Neural crest cell (in vitro differentiated cells): ENCODE results near the gene DCDC2C. TPM values are rescaled to one million over a fixed set of nuclear protein-coding genes. Genes with fewer than 3 reads are reported as not detected.

Experiments
- DNase-seq: peaks from one replicate; pipeline ENCODE4 v3.0.0; 2021; ENCODE audit warnings: low read depth, mixed read lengths, low spot score
- H3K27ac Mint-ChIP-seq: one replicate; pipeline ENCODE4 v1.8.0; 2021; ENCODE audit warnings: mild to moderate bottlenecking, mixed read lengths; ENCODE audit not compliant: unreplicated experiment
- H3K27me3 Mint-ChIP-seq: 2 replicates; pipeline ENCODE4 v1.8.0; 2021; ENCODE audit warnings: low read depth, mild to moderate bottlenecking, mixed read lengths
- H3K36me3 Mint-ChIP-seq: 2 replicates; pipeline ENCODE4 v1.8.0; 2021; ENCODE audit warnings: low read depth, mild to moderate bottlenecking, mixed read lengths
- H3K4me1 Mint-ChIP-seq: 2 replicates; pipeline ENCODE4 v1.8.0; 2021; ENCODE audit warnings: mixed read lengths
- H3K4me3 Mint-ChIP-seq: one replicate; pipeline ENCODE4 v1.8.0; 2021; ENCODE audit warnings: mild to moderate bottlenecking, mixed read lengths
- H3K9me3 Mint-ChIP-seq: 2 replicates; pipeline ENCODE4 v1.8.0; 2021; ENCODE audit warnings: mixed read lengths
- CTCF ChIP-seq: fragments of 200-600 bp; sonication (generic); conservative IDR thresholded peaks from 2 replicates; pipeline ENCODE4 v1.5.0; 2021; ENCODE audit warnings: antibody characterized with exemption, mild to moderate bottlenecking
- total RNA-seq: library from RNA; stranded (reverse); gene quantifications from 2 replicates; pipeline ENCODE4 v1.2.1, GENCODE V29; 2021

DCDC2C gene
- total RNA-seq, 1 donor from 2014 or later: not detected

GRCh38 chr2:3696545-3696944 is 6.8 kb upstream of the DCDC2C start:
- Mint-ChIP-seq H3K4me3 (no peak overlapping the region), H3K27ac (no peak overlapping the region), H3K4me1 (no peaks in the 10 kb centered on the region), H3K27me3 (peaks cover 27% of the 10 kb centered on the region), H3K36me3 (no peaks in the 10 kb centered on the region), H3K9me3 (peaks cover 3% of the 10 kb centered on the region)
- DNase-seq: no peak
- TF ChIP-seq CTCF: no peak

GRCh38 chr2:3701071-3701470 is 2.3 kb upstream of the DCDC2C start:
- Mint-ChIP-seq H3K36me3 (peaks cover 6% of the 10 kb centered on the region), H3K27me3 (peaks cover 62% of the 10 kb centered on the region), H3K4me3 (no peak overlapping the region), H3K27ac (no peak overlapping the region), H3K4me1 (peaks cover 16% of the 10 kb centered on the region), H3K9me3 (peaks cover 11% of the 10 kb centered on the region)
- DNase-seq: no peak
- no peak for TF ChIP-seq CTCF

- Mint-ChIP-seq H3K27me3 (peaks cover 66% of the 10 kb centered on the region), H3K4me1 (peaks cover 16% of the 10 kb centered on the region), H3K9me3 (peaks cover 11% of the 10 kb centered on the region), H3K27ac (no peak overlapping the region), H3K36me3 (peaks cover 6% of the 10 kb centered on the region), H3K4me3 (no peak overlapping the region)
- DNase-seq: no peak
- TF ChIP-seq CTCF: no peak
Observed at GRCh38 chr2:3703757-3704355, 481 bp downstream of the DCDC2C start.

GRCh38 chr2:3704692-3705091 is 1.3 kb downstream of the DCDC2C start:
- TF ChIP-seq CTCF: no peak
- Mint-ChIP-seq H3K4me3 (peak overlapping the region; percentile 56), H3K36me3 (peaks cover 6% of the 10 kb centered on the region), H3K9me3 (peaks cover 9% of the 10 kb centered on the region), H3K27me3 (peaks cover 59% of the 10 kb centered on the region), H3K4me1 (peaks cover 16% of the 10 kb centered on the region), H3K27ac (no peak overlapping the region)
- DNase-seq: no peak

- Mint-ChIP-seq H3K27me3 (peaks cover 53% of the 10 kb centered on the region), H3K9me3 (peaks cover 9% of the 10 kb centered on the region), H3K36me3 (peaks cover 6% of the 10 kb centered on the region), H3K27ac (no peak overlapping the region), H3K4me3 (peak overlapping the region; percentile 1), H3K4me1 (peaks cover 16% of the 10 kb centered on the region)
- no peak for DNase-seq
- no peak for TF ChIP-seq CTCF
Observed at GRCh38 chr2:3705782-3706181, 2.4 kb downstream of the DCDC2C start.
